NCI-H1048 (cell line): ENCODE data around the gene TNFSF13B.

ENCODE experiments used
- DNase-seq: peaks from one replicate; lab custom pipeline; 2025; lab: John Stamatoyannopoulos, UW

TNFSF13B gene

GRCh38 chr13:108346376-108346775 is 76.9 kb downstream of the TNFSF13B start:
- DNase-seq = no peak

- no peak for DNase-seq
These were observed 79.8 kb downstream of the TNFSF13B start for GRCh38 chr13:108349269-108349668.

DNA sequence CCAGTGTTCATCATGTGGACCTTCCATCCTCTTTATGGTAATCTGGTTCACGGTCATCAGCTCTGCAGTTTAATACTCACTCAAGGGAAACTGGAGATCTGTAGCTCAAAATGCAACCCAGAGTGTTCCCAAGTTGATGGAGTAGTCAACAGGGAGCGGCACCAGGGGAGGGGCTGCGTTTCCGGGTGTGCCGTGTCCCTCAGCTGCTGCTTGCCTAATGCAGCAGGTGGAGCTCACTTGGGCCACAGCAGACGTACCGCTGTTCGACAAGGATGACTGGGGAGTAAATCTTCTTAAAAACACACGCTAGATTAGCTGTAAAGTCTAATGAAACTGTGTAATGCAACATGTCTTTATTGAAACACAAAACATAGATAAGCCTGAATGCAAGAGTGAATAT is 81.1 kb downstream of the TNFSF13B start:
- DNase-seq = no peak

- no peak for DNase-seq
These were observed 83.1 kb downstream of the TNFSF13B start for GRCh38 chr13:108352599-108352998.

GRCh38 chr13:108357228-108357627 is 87.7 kb downstream of the TNFSF13B start:
- no peak for DNase-seq
